HL-60/S4 (cell line): ENCODE measurements around the gene PRCC.

Source experiments
- in situ Hi-C: fragments of 300-500 bp; cut with MboI; formaldehyde crosslinking; loops from 2 replicates; pipeline ENCODE4 v1.14.3; 2022; ENCODE audit warnings: low sequenced_read_pairs

PRCC gene, protein sequence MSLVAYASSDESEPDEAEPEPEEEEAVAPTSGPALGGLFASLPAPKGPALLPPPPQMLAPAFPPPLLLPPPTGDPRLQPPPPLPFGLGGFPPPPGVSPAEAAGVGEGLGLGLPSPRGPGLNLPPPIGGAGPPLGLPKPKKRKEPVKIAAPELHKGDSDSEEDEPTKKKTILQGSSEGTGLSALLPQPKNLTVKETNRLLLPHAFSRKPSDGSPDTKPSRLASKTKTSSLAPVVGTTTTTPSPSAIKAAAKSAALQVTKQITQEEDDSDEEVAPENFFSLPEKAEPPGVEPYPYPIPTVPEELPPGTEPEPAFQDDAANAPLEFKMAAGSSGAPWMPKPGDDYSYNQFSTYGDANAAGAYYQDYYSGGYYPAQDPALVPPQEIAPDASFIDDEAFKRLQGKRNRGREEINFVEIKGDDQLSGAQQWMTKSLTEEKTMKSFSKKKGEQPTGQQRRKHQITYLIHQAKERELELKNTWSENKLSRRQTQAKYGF

DNA sequence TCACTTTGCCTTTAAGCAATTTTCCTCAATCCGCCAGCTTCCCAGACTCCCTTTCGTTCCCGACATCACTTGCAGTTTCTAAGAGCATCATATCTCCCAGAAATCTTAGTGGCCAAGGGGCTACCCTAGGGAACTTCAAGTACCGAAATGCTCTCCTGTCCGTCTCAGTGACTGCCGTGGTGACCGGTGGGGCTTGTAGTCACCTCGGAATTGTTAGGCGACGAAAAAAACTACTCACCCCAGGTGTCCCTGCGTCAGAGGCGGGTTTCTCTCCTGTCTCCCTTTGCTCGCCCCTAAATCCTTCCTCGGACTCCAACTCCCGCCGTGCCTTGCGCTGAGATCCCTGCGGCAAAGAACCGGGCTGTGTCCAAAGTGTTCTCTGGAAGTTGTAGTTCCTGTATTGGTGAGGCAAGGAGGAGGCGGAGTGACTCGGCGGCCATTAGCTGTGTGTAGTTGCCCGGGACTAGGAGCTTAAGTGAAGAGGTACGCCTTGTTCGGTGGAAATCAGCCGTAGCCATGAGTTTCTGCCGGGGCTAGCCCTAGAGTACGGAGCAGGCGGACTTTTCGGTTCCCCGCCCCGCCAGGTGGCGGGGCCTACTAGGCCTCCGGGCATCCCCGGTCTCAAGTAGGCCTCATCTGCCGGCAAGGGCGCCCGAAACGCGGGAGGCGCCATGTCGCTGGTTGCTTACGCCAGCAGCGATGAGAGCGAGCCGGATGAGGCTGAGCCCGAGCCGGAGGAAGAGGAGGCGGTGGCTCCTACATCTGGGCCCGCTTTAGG lies at the start of gene PRCC:
Gene PRCC, plus strand, starts transcription at position 435 of the 778 bp plus-strand sequence. Its CDS starts 237 bp downstream, at position 672.
- in situ Hi-C loops = no loop called here

GRCh38 chr1:156721131-156721530 lies 46.2 kb upstream of the PRCC start:
- in situ Hi-C loops = no loop called here

GRCh38 chr1:156721535-156721934 lies 45.8 kb upstream of the PRCC start:
- in situ Hi-C loops = no loop called here

DNA sequence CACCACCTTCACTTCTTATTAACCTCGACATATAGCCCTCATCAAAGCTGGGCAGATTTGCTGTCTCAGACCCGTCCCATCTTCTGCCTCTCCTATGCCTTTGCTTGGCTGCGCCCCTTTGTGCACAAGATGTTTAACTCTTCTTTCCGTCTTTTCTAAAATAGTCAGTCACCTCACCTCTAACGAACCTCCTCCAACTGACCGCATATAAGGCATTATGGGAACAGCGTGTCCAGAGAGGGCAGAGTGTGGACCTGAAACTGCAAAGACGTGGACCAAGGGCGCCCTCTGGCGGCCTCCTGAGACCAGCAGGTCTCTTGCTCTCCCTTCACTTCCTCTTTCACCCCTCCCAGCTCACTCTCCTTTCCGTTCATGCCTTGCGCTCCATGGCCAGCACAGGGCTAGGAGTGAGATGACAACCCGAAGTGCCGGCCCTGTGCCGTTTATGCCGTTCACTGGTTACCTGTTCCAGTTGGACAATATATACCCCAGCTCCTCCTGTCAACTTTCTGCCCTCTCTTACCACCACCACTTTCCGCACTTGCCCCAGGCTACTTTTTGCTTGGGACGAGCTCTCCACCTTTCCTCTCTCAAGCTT lies 41.6 kb upstream of the PRCC start:
- in situ Hi-C loops = no loop called here

GRCh38 chr1:156726549-156727226 lies 40.6 kb upstream of the PRCC start:
- in situ Hi-C loops = no loop called here

DNA sequence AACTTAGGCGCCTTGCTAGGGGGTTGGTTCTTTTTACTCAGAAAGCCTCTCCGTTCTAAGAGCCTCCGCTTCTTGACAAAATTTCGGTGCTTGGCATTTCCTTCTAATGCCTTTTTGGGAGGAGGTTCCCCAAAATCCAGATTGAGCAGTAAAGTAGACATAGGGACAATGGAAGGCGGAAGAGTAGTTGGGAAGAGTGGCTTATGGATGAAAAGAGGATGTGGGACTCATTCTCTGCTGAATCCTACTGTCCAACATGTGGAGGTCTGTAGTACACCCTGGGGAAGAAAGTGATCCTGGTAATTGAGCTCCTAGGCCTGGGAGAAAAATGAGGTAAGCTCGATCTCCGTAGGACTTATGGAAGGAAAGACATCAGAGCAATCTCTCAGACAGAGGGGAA lies 39.8 kb upstream of the PRCC start:
- in situ Hi-C loops = no loop called here

DNA sequence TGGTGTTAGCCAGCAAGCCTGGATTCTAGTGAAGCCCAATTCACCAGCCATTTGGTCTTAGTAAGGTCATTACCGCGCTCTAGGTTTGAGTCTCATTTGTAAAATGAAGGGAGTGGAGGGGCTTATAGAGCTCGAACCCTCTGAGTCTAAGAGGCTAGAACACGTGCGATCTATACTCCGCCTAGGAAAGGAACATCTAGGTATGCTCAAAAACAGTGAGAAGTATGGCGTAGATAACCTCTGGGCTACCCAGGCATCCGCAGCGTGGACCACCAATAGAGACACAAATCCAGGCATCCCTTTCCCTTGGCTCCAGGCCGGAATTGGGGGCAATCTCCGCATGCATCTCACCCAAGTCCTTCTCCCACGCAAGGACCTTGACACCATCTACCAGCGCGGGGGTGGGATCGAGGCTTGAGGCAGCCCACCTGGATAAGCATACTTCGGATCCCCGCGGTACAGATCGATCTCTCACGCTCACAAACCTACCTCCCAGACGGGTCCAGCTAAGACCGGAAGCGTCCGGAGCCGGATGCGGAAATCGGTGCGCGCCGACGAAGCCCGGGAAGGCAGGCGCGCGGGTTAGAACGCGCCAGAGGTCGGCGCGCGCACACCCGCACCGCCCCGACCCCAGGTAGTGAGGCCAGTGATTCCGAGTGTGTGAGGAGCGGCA lies 39.3 kb upstream of the PRCC start, which contains the start of gene METTL25B:
Gene METTL25B, plus strand, starts transcription at position 544 of the 673 bp plus-strand sequence. CDS start 636 bp downstream, outside the sequence.
- in situ Hi-C loops = no loop called here

GRCh38 chr1:156728599-156729462 lies 38.5 kb upstream of the PRCC start, which contains the start of gene ISG20L2:
Gene ISG20L2 (minus strand): TSS chr1:156728766. CDS start chr1:156727652, 1,114 bp downstream.
- in situ Hi-C loops = no loop called here

DNA sequence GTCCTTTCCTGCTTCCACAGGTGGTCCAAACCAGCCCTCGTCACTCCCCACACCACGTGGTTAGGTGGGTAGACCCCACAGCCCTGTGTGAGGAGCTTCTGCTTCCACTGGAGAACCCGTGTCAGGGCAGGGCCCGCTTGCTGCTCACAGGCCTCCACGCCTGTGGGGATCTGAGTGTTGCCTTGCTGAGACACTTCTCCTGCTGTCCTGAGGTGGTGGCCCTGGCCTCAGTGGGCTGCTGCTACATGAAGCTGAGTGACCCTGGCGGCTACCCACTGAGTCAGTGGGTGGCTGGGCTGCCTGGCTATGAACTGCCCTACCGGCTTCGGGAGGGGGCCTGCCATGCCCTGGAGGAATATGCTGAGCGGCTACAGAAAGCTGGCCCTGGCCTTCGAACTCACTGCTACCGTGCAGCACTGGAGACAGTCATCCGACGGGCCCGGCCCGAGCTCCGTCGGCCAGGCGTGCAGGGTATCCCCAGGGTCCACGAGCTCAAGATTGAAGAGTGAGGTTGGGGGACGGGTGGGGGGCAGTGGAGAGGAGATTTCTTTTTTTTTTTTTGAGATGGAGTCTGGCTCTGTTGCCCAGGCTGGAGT lies 33.2 kb upstream of the PRCC start:
- in situ Hi-C loops = no loop called here

DNA sequence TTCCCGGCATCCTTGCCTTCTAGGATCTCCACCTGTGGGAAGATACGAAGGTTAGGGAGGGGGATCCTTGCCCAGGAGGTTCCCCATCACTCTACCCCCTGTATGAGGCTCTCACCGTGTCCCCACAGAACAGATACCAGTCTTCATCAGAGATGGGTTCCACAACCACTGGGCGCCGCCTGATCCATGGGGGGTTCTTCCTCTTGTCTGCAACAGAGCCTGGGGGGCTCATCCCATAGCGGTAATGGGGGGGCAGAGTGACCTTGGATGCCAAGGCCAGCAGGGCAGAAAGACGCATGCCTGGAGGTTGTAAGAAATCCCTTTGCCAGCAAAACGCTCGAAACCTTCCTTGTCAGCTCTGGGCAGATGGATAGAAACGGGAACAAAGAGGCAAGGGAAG lies 28.9 kb upstream of the PRCC start:
- in situ Hi-C loops = no loop called here

- in situ Hi-C loops = no loop called here
These were observed 28.4 kb upstream of the PRCC start for GRCh38 chr1:156738916-156739315.

DNA sequence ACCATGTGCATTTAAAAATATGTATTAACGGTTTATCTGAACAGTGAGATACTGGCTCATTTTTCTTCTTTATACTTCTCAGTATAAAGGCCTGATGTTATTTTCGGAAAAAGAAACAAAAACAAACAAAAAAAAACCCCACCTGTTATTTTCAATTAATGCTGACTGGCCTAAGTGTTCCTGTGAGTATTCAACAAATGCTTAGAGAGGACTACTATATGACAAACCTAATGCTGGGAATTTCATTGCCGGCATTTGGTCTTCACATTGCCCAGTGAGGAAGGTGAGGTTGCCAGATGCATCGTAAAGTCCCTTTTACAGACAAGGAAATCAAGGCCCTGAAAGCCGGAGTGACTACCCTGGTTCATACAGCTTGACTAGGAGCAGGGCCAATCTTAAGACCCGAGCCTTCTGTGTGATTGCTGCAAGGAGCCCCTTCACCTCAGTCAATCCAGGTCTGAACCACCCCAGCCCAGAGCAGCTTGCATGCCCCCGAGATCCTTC lies 27.0 kb upstream of the PRCC start:
- in situ Hi-C loops = no loop called here

DNA sequence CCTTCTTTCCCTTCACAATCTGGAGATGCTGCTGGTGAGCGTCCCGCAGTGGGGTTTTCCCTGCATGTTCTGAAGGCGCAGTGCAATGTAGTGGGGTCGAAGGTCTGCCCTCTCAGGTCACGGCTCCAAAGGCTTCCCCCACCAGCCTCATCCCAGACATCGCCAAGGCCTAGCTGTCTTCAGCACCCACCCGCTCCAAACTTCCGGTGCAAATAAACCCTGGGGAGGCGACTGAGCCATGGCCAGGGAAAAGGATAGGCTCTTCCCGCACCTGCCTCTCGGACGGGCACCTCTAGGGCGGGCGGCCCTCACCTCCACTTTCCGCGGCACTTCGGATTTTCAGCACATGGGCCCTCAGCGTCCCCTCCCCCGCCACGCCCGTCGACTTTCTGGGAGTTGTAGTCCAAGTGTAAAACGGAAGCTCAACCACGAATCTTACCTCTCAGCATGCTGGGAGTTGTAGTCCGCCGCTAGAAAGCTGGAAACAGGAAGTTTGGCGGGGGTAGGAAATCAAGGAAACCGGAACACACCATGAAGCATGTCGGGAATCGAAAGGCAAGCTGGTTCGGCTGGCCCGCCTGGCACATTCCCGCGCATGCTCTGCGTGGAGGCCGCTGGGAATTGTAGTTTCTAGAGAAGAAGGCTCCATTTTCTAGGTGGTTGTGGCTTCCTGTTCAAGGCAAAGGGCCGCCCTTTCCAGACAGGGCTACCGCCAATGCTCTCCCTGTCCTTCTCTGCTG lies 26.4 kb upstream of the PRCC start, which contains the start of gene MRPL24:
Gene MRPL24, minus strand, starts transcription at position 348 of the 740 bp plus-strand sequence. CDS start 2,384 bp downstream, outside the sequence.
- in situ Hi-C loops = no loop called here

DNA sequence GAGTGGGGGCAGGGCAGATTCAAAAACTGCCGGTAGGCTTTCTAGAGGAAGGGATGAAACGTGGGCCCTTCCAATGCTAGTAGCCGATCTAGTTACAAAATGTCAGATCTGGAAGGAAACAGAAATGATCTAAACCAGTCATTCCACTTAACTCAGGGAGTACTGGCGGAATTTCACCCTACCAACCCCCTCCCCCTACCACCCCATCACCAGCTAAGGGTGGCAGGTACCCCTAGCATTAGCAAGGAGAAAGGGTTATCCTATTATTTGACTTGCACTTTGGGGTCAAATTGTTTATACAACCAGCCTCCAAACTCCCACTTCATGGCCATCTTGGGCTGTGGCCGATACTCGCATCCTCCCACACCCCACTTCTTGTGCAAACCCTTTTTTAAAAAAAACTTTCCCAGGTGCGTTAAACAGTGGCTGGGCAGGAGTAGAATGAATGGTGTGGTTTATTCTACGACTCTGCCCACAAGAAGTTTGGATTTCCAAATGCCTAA lies 25.8 kb upstream of the PRCC start:
- in situ Hi-C loops = no loop called here

DNA sequence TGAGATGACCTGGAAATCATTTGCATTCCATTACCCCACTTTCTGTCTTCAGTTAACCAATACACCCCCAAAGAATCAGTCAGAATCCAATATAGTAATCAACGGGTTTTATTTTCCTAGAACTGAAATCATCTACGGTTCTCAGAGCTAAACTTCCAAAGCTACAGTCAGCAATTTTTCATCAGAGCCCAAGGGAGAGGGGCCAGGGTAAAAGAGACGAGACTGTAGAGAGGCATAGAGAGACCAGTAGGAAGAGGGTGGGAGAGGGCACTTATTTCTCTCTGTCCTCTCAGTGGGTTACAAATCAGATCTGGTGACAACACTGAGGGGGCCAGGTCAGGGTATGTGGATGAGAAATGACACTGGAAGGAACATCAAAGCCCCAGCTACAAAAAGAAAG lies 25.3 kb upstream of the PRCC start:
- in situ Hi-C loops = no loop called here

GRCh38 chr1:156742801-156743200 lies 24.5 kb upstream of the PRCC start:
- in situ Hi-C loops = no loop called here
